Measurements from ENCODE around the gene ACBD4.

DNA sequence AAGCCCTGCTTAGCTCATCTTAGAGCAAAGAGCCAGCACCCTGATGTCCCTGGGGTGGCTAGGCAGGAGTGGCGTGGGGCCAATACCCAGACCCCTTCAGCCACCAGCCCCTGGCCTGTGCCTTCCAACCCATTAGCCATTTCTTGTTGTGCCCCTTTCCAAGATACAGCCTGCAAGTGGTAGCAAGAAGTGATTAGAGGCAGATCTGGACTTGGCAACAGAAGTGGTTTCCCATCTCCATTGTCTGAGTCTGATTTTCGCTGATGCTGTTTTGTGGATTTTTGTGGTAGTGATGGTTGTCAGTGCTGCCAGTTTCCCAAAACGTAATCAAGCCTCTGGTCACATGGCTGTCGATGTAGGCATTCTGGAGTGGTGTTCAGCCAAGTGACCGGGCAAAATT is 28.9 kb upstream of the ACBD4 start:
- TF ChIP-seq POLR2A (IDR thresholded peaks at IDR 0.05), result no peak
- TF ChIP-seq, protein P1, sequence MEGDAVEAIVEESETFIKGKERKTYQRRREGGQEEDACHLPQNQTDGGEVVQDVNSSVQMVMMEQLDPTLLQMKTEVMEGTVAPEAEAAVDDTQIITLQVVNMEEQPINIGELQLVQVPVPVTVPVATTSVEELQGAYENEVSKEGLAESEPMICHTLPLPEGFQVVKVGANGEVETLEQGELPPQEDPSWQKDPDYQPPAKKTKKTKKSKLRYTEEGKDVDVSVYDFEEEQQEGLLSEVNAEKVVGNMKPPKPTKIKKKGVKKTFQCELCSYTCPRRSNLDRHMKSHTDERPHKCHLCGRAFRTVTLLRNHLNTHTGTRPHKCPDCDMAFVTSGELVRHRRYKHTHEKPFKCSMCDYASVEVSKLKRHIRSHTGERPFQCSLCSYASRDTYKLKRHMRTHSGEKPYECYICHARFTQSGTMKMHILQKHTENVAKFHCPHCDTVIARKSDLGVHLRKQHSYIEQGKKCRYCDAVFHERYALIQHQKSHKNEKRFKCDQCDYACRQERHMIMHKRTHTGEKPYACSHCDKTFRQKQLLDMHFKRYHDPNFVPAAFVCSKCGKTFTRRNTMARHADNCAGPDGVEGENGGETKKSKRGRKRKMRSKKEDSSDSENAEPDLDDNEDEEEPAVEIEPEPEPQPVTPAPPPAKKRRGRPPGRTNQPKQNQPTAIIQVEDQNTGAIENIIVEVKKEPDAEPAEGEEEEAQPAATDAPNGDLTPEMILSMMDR (IDR thresholded peaks at IDR 0.05), result no peak
